Activated CD4-positive, alpha-beta T cell treated with anti-CD3 and anti-CD28 coated beads for 48 hours (primary cell): Measurements from ENCODE around the gene BEAN1.
A peak's percentile ranks its signal among the peaks of the same experiment; 100 is the strongest.

Experiments used
- DNase-seq: peaks from one replicate; pipeline ENCODE4 v3.0.0-alpha.2; 2020

BEAN1 gene

GRCh38 chr16:66395806-66396555, 31.1 kb upstream of the BEAN1 start:
- no peak for DNase-seq

DNA sequence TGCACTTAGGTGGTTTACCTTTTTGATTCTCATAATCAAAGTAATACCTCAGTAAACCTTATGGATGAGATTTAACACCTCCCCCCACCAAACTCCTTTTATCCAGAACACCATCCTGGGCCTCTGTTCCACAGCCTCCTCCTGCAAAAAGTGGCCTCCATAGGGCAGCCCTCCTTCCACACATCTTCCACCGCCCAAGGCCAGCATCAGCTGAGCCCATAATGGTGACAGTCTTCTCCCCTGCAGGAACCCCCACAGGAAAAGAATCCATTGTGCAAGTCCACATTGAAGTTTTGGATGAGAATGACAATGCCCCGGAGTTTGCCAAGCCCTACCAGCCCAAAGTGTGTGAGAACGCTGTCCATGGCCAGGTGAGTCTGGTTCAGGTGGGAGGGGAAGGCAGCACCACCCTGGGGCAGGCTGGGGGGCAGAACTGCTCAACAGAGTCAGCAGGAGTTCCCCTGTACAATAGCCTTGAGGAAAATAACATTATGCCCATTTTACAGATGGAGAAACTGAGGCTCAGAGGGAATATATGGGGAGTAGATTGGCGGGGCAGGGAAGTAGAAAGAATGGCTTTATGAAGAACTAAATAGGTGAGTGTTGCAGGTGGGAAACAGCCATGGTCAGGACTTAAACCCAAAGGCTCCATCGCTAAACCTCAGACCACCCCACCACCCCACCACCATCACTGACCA, 29.2 kb upstream of the BEAN1 start:
- no peak for DNase-seq

- no peak for DNase-seq
Observed at GRCh38 chr16:66399031-66399430, 28.1 kb upstream of the BEAN1 start.

GRCh38 chr16:66399930-66400329, 27.2 kb upstream of the BEAN1 start:
- DNase-seq, result no peak

DNA sequence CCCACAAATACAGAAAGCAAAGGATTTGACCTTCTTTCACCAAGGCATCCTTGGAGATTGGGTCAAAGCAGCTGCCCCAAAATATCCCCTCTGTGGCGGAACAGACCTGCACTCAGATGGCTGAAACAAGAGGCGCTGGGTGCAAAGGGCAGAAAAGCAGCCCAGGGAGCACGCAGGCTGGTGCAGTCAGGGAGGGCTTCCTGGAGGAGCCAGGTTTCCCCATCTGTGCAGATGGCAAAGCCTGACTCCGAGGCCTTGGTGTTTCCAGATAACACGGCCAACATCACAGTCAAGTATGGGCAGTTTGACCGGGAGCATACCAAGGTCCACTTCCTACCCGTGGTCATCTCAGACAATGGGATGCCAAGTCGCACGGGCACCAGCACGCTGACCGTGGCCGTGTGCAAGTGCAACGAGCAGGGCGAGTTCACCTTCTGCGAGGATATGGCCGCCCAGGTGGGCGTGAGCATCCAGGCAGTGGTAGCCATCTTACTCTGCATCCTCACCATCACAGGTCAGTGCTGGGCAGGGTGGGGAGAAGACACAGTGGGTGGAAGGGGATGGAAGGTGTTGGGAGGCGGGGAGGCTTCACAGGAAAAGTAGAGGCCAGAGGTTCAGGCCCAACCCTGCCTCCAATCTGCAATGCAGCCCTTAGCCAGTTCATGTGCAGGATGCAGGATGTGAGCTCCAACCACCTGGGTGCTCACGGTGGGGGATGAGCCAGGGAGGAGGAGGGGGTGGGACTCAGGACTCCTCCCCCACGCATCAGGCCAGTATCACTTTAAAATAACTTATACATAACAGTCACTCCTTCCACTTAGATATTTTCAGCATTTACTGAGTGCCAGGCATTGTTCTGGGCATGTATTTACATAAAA, 26.4 kb upstream of the BEAN1 start:
- no peak for DNase-seq

DNA sequence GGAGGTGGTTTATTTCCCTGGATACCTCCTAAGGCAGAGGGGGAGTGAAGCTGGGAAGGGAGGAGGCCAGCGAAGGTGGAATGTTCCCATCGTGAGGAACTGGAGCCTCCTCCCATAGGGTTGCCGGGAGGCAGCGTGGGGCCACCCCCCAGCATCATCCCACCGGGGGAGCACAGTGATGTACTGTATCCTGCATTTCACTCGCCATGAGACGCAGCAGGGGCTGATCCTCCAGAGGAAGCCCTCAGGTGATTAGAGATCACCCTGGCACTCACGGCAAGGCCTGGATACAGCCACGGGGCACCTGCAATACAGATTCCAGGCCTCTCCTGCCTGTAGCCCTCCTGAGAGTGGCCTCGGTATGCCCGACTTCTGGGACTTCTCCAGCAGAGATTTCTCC, 25.5 kb upstream of the BEAN1 start:
- DNase-seq, result no peak

DNA sequence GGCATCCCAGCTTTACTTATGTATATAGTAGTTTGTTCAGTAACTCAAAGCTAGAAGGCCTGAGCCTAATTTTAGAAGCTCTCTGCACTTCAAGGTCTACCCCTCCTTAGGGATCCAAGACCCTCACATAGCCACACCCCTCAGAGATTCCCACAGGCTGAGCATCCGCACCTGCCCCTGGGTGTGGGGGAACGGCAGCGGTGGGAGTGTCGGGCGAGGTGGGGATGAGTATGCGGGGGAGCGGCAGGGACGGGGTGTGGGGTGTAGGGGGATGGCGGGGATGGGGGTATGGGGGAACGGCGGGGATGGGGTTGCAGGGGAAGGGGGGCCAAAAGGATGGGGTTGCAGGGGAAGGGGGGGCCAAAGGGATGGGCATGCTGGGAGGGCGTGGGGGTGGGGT, 24.9 kb upstream of the BEAN1 start:
- no peak for DNase-seq

DNA sequence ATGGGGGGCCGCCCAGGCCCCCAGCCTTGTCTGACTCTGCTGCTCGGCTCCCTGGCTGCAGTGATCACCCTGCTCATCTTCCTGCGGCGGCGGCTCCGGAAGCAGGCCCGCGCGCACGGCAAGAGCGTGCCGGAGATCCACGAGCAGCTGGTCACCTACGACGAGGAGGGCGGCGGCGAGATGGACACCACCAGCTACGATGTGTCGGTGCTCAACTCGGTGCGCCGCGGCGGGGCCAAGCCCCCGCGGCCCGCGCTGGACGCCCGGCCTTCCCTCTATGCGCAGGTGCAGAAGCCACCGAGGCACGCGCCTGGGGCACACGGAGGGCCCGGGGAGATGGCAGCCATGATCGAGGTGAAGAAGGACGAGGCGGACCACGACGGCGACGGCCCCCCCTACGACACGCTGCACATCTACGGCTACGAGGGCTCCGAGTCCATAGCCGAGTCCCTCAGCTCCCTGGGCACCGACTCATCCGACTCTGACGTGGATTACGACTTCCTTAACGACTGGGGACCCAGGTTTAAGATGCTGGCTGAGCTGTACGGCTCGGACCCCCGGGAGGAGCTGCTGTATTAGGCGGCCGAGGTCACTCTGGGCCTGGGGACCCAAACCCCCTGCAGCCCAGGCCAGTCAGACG, 24.4 kb upstream of the BEAN1 start:
- no peak for DNase-seq

GRCh38 chr16:66403531-66404145, 23.5 kb upstream of the BEAN1 start:
- no peak for DNase-seq

DNA sequence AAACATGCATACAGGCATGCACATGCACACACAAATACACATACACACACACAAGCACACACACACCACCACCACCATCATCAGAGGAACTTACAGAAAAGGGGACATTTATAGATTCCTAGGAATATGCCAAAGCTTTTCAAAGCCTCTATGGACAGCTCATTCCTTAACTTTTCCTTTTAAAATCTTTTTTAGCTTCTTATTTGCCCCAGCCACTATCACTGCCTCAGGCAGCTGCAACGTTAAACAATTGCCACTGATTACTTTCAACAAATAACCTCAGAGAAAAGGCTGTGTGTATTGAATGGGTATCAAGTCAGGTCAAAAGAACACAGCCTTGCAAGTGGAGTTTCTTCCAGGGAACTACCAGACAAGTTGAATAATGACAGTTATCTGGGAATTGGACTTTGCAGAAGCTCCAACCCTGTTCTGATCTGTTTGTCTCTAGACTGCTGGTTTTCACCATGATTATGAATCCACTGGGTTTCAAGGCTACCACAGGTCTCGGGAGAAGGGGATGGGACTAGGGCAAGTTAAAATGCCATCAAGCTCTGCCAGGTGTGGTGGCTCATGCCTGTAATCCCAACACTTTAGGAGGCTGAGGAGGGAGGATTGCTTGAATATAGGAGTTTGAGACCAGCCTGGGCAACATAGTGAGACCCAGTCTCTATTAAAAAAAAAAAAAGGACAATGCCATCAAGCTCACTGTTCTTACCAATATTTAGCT, 21.9 kb upstream of the BEAN1 start:
- DNase-seq, result no peak

- peak; percentile 92 for DNase-seq
Observed at GRCh38 chr16:66406534-66407221, 20.4 kb upstream of the BEAN1 start.

DNA sequence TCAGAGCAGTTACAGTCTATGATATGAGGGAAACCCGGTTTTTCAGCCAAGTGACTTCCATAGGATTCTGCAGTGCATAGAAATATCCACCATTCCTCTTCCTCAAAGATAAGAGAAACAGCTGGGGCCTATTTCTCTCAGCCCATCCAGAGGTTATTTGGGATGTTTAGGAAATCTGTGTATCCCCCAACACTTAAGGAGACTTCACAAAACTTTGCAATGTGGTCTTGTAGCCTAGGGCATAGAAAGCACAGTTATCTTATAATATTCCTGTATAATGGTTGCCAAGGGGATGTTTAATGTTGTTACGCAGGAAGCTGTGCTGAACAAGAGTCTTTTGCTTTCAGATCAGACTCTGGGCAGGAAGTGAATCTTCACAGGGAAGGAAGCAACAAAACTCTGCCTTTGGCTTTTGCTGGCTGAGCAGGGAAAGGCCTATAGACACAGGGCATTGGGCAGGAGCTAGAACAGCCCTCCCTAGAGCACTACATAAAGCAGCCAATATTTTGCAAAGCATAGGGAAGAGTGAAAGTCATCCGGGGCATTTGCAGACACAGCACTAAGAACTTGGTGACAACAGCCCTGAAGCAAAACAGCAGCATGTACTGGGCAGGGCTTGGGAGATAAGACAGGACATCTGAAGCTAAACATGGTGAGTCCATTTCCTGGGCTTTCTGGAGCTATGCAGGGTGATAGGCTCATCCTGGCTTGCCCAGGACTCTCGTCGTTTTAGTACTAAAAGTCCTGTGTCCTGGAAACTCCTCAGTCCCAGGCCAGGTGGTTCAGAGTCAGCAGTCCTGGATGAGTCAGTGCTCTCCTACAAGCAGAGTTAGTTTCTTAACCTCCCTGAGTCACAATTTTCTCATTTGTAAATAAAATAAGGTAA, 18.7 kb upstream of the BEAN1 start:
- peak; percentile 49 for DNase-seq

- no peak for DNase-seq
Observed at GRCh38 chr16:66409156-66409555, 17.9 kb upstream of the BEAN1 start.

DNA sequence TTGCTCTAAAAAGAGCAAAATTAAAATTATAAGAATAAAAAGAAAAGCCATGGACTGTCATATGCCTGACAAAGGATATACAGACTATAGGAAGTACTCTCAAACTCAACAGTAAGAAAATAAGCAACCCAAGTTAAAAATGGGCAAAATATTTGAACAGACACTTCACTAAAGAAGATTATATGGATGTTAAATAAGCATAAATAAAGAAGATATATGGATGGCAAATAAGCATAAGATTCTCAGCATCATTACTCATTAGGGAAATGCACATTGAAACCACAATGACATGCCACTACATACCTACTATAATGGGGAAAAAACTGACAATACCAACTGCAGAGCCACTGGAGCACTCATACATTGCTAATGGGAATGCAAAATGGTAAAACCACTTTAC, 14.9 kb upstream of the BEAN1 start:
- DNase-seq, result no peak

- DNase-seq, result no peak
Observed at GRCh38 chr16:66414891-66415290, 12.2 kb upstream of the BEAN1 start.

DNA sequence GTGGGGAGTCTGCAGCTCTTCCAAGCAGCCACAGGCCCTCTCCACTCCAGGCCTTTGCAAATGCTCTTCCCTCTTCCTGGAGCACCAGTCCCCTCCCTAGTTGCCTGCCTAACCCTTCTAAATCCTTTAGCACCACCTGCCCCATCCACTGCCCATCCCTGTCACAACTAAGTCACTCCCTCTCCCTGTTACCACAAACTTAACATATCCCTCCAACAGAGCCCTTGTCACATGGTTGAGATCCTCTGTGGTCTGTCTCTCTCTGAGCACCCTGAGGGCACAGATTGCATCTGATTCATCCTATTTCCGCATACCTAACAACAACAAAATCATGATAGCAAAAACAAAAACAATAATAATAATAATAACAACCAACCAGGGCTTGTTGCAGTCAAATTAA, 11.0 kb upstream of the BEAN1 start:
- no peak for DNase-seq

DNA sequence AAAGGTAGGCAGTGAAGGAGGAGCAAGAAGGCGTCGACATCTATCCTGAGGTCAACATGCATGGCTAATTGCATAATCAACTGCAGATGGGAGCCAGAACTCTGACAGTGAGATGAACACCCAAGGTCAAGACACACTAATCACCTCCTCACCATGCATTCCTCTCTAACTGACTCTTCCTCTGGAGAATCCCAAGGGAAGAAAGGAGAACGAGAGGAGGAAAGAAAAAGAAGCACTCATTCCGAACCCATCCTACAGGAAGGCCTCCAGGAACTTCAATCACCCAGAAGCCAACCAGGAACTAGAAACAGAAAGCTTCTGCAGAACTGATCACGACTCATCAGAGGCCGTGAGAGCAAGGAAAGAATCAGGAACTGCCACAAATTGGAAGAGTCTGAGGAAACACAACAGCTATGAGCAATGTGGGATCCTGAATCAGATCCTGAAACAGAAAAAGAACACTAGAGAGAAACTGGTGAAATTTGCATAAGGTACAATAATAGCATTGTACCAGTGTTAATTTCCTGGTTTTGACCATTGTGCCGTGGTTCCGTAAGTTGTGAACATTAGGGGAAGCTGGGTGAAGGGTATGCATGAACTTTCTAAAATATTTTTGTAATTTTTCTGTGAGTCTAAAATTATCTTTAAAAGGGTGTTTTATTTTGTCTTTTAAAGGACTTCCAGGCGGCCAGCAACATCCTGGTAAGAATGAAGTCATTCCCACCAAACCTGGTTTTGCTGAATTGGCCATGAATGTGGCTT, 10.0 kb upstream of the BEAN1 start:
- no peak for DNase-seq

- no peak for DNase-seq
Observed at GRCh38 chr16:66418165-66418962, 8.7 kb upstream of the BEAN1 start.

- no peak for DNase-seq
Observed at GRCh38 chr16:66419527-66419926, 7.6 kb upstream of the BEAN1 start.
